Right lobe of liver (tissue), 4 donors: ENCODE data around the gene ST6GALNAC4.

Source experiments
- POLR2A ChIP-seq: fragments of 450-650 bp; IDR thresholded peaks from one replicate; pipeline ENCODE4 v1.6.1; 2017; ENCODE audit warnings: antibody characterized with exemption, mild to moderate bottlenecking
- TF ChIP-seq, protein P1 (sequence below), 4 donors: fragments of 200-600 bp in 3 of 4; fragments of 450-650 bp in 1 of 4; IDR thresholded peaks; one replicate each; pipeline versions ENCODE4 v1.5.1 to v1.8.0; 2016 to 2022; ENCODE audit warnings: antibody characterized with exemption in 4 of 4, mild to moderate bottlenecking in 2 of 4
- donor health status: DM: no; HTN: no; CAD: no.
- donor health status: DM: no; HTN: no; CAD: no.
- donor health status: DM: no; HTN: yes; CAD: no.

DNA sequence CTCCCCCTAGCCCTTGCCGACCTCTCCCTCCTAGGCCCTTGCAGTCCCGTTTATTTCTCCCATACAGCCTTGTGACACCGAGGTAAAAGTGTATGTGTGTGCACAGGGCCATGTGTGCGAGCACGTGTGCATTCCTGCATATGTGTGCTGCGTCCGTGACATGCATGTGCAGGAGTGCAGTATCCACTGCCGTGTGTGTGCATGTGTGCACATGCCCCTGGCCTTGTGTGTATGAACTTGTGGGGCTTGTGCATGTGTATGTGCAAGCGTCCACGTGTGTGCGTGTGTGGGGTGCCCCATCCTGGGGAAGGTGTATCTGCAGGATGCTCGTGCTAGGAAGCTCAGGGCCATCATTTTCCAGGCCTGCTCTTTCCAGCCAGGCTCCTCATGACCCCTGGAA, 46.0 kb downstream of the ST6GALNAC4 start:
- TF ChIP-seq, protein P1, sequence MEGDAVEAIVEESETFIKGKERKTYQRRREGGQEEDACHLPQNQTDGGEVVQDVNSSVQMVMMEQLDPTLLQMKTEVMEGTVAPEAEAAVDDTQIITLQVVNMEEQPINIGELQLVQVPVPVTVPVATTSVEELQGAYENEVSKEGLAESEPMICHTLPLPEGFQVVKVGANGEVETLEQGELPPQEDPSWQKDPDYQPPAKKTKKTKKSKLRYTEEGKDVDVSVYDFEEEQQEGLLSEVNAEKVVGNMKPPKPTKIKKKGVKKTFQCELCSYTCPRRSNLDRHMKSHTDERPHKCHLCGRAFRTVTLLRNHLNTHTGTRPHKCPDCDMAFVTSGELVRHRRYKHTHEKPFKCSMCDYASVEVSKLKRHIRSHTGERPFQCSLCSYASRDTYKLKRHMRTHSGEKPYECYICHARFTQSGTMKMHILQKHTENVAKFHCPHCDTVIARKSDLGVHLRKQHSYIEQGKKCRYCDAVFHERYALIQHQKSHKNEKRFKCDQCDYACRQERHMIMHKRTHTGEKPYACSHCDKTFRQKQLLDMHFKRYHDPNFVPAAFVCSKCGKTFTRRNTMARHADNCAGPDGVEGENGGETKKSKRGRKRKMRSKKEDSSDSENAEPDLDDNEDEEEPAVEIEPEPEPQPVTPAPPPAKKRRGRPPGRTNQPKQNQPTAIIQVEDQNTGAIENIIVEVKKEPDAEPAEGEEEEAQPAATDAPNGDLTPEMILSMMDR (IDR thresholded peaks at IDR 0.05) = no peak
- no peak for TF ChIP-seq POLR2A
